Glutamatergic neuron (in vitro differentiated cells): Measurements from ENCODE around the gene KDM4E. TPM values are rescaled to one million over a fixed set of nuclear protein-coding genes. Genes with fewer than 3 reads are reported as not detected.

ENCODE experiments used
- DNase-seq: peaks from one replicate; pipeline ENCODE4 v3.0.0; 2022
- H3K27ac Mint-ChIP-seq: one replicate; pipeline ENCODE4 v1.8.0; 2020; ENCODE audit warnings: mild to moderate bottlenecking, mixed read lengths, inconsistent platforms; ENCODE audit not compliant: unreplicated experiment
- H3K27me3 Mint-ChIP-seq: one replicate; pipeline ENCODE4 v1.8.0; 2020; ENCODE audit warnings: mild to moderate bottlenecking, moderate library complexity, mixed read lengths, inconsistent platforms; ENCODE audit not compliant: unreplicated experiment
- H3K36me3 Mint-ChIP-seq: one replicate; pipeline ENCODE4 v1.8.0; 2020; ENCODE audit warnings: mild to moderate bottlenecking, mixed read lengths, inconsistent platforms; ENCODE audit not compliant: unreplicated experiment
- H3K4me1 Mint-ChIP-seq: one replicate; pipeline ENCODE4 v1.8.0; 2020; ENCODE audit warnings: mild to moderate bottlenecking, low read depth, mixed read lengths, inconsistent platforms; ENCODE audit not compliant: unreplicated experiment
- H3K4me3 Mint-ChIP-seq: one replicate; pipeline ENCODE4 v1.8.0; 2020; ENCODE audit warnings: mild to moderate bottlenecking, mixed read lengths, inconsistent platforms; ENCODE audit not compliant: unreplicated experiment
- H3K9me3 Mint-ChIP-seq: one replicate; pipeline ENCODE4 v1.8.0; 2020; ENCODE audit warnings: mild to moderate bottlenecking, moderate library complexity, mixed read lengths, inconsistent platforms; ENCODE audit not compliant: unreplicated experiment
- long read RNA-seq: library from polyadenylated mRNA; unstranded; transcript quantifications from one replicate; pipeline ENCODE4 v2.0.0, GENCODE V29; 2020; ENCODE audit not compliant: unreplicated experiment
- total RNA-seq: library from RNA; stranded (reverse); fragmentation: NEBNext Ultra II Directional; extraction: Animal tissue kit (Norgen Biotek cat#: 25700); gene quantifications from one replicate; pipeline ENCODE4 v1.2.1, GENCODE V29; 2021; ENCODE audit not compliant: unreplicated experiment
- TF ChIP-seq, protein P1 (sequence below): fragments of 200-600 bp; sonication (generic); IDR thresholded peaks from one replicate; pipeline ENCODE4 v1.5.0; 2021; ENCODE audit not compliant: partially characterized antibody, unreplicated experiment

The KDM4E gene
- total RNA-seq, result 1.1 TPM
- long read RNA-seq, result 0 reads

DNA sequence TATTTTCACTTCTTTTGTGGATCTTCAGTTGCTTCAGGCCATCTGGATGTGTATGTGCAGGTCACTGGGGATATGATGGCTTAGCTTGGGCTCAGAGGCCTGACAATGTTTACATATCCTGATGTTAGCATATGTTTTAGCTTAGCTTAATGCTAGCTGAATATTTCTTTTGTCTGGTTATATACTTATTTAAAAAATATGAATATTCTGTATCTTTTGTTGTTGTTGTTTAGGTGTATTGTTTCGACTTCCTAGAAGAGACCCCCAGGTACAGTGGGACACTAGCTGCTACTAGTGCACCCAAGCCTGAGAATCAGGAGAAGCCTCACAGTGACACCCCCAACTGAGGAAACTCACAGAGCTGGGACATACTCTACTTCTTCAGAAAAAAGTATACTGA is at the start of gene KDM4E:
TSS of gene KDM4E (plus strand) at position 301 of the 400 bp plus-strand sequence. CDS start 300 bp downstream, outside the sequence.
- Mint-ChIP-seq H3K27ac (no peak within 1 kb of the TSS), H3K9me3 (peaks cover 2% of the 10 kb centered on the region), H3K36me3 (no peaks in the 10 kb centered on the region), H3K4me3 (no peak within 1 kb of the TSS), H3K27me3 (peaks cover 2% of the 10 kb centered on the region), H3K4me1 (no peaks in the 10 kb centered on the region)
- DNase-seq, result no peak
- TF ChIP-seq, protein P1, sequence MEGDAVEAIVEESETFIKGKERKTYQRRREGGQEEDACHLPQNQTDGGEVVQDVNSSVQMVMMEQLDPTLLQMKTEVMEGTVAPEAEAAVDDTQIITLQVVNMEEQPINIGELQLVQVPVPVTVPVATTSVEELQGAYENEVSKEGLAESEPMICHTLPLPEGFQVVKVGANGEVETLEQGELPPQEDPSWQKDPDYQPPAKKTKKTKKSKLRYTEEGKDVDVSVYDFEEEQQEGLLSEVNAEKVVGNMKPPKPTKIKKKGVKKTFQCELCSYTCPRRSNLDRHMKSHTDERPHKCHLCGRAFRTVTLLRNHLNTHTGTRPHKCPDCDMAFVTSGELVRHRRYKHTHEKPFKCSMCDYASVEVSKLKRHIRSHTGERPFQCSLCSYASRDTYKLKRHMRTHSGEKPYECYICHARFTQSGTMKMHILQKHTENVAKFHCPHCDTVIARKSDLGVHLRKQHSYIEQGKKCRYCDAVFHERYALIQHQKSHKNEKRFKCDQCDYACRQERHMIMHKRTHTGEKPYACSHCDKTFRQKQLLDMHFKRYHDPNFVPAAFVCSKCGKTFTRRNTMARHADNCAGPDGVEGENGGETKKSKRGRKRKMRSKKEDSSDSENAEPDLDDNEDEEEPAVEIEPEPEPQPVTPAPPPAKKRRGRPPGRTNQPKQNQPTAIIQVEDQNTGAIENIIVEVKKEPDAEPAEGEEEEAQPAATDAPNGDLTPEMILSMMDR, result no peak

DNA sequence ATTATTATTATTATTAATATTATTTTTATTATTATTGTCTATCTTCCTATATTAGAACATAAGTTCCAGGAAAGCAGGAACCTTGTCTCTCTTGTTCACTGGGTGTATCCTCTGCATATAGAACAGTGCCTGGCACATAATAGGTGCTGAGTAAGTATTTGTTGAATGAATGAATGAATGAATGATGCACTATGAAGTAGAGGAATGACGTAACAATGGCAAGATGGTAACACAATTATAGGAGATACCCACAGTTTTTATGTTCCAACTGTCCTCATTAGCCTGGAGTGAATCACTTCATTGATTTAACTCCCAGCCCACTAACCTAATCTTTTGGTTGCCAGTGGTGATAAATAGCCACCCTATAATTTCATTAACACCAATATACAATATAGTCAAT is 49.5 kb upstream of the KDM4E start:
- no peak overlapping the region for H3K4me3 Mint-ChIP-seq
- no peaks in the 10 kb centered on the region for H3K9me3 Mint-ChIP-seq
- DNase-seq, result no peak
- H3K36me3 Mint-ChIP-seq, result no peaks in the 10 kb centered on the region
- peaks cover 1% of the 10 kb centered on the region for H3K27me3 Mint-ChIP-seq
- TF ChIP-seq, protein P1, result no peak
- H3K4me1 Mint-ChIP-seq, result no peaks in the 10 kb centered on the region
- H3K27ac Mint-ChIP-seq, result no peak overlapping the region

DNA sequence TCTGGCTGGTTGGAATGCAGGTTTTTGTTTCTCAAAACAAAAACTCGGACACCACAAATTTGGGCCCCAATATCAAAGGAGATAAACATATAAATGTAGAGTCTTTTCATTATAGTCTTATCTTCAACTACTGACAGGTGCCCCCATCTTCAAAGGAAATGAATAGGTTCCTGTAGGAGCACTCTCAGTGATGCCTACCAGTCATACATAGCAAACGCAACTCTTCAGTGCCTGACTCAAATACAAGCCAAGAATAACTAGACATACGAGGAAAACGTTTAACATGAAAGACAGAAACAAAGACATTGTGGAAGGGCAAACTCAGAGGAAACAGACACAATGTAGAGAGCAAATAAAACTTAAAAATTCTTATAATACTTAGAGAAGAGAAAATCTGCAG is 37.7 kb upstream of the KDM4E start:
- no peak for DNase-seq
- Mint-ChIP-seq H3K27ac (no peak overlapping the region), H3K9me3 (no peaks in the 10 kb centered on the region), H3K4me3 (no peak overlapping the region), H3K27me3 (no peaks in the 10 kb centered on the region), H3K4me1 (no peaks in the 10 kb centered on the region), H3K36me3 (no peaks in the 10 kb centered on the region)
- TF ChIP-seq, protein P1, result no peak

DNA sequence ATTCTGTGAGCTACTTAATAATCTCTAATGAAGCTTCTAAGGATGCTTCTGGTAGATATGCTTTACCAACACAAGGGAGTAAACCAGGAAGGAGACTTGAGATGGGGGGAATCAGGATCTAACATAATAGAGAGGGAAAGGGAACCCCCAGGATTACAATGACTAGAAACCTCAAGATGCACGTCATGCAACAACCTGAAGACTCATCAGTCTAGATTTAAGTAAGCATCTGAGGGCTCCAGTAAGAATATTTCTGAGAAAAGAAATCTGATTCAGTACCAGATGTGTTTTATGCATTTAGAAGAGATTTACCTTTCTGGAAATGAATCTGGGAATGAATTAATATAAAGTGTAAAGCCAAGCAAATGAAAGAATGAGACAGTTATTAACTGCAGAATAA is 36.3 kb upstream of the KDM4E start:
- DNase-seq, result no peak
- H3K27ac Mint-ChIP-seq, result no peak overlapping the region
- TF ChIP-seq, protein P1, result no peak
- H3K4me3 Mint-ChIP-seq, result no peak overlapping the region
- no peaks in the 10 kb centered on the region for H3K36me3 Mint-ChIP-seq
- H3K27me3 Mint-ChIP-seq, result no peaks in the 10 kb centered on the region
- H3K9me3 Mint-ChIP-seq, result no peaks in the 10 kb centered on the region
- H3K4me1 Mint-ChIP-seq, result no peaks in the 10 kb centered on the region

DNA sequence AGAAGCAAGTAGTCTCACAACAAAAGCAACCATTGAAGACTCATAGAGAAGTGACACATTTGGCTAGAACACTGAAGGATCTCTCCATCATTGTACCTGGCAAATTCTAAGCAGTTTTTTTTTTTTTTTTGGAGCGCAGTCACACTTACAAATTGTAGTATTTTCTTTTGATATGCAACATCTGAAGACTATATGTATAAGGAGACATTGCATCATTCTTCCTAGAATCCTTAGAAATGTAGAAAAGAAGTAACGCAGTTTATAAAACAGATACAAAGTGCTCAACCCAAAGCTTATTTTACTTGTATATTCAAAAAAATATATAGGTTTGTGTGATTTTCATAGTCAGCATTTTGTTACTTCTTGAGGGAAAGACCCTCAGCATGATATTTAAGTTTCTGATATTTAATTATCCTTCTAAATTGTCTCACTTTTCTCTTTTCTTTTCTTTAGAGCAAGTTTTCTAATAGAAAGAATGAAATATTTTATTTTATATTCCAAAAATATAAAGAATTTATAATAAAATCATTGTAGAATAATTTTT is 31.6 kb upstream of the KDM4E start:
- Mint-ChIP-seq H3K9me3 (no peaks in the 10 kb centered on the region), H3K4me1 (no peaks in the 10 kb centered on the region), H3K27me3 (no peaks in the 10 kb centered on the region), H3K36me3 (no peaks in the 10 kb centered on the region), H3K4me3 (no peak overlapping the region), H3K27ac (no peak overlapping the region)
- no peak for DNase-seq
- TF ChIP-seq, protein P1, result no peak
